K562 (cell line): ENCODE results near the gene NIPAL3. TPM values are rescaled to one million over a fixed set of nuclear protein-coding genes. Genes with fewer than 3 reads are reported as not detected.
A peak's percentile ranks its signal among the peaks of the same experiment; 100 is the strongest.

Experiments used
- EP300 ChIP-seq: IDR thresholded peaks from 2 replicates; pipeline ENCODE4 v1.6.1; 2012; ENCODE audit warnings: low read length, improper control_type of control experiment
- ETS2 ChIP-seq: IDR thresholded peaks from 2 replicates; pipeline ENCODE4 v1.6.1; 2016; ENCODE audit warnings: borderline replicate concordance, missing genetic modification characterization, mild to moderate bottlenecking, moderate library complexity, missing compliant biosample characterization; ENCODE audit not compliant: poor library complexity, severe bottlenecking
- ETV1 ChIP-seq: fragments of 450-650 bp; conservative IDR thresholded peaks from 2 replicates; pipeline ENCODE4 v1.6.1; 2016; ENCODE audit warnings: missing genetic modification characterization, control low read depth, low read depth, missing compliant biosample characterization
- FOXK1 ChIP-seq: sonication (generic); formaldehyde crosslinking; IDR thresholded peaks from 2 replicates; pipeline ENCODE4 v1.8.0; 2022; ENCODE audit warnings: missing genetic modification reagents, mild to moderate bottlenecking, borderline replicate concordance
- GATAD2A ChIP-seq: fragments of 450-650 bp; IDR thresholded peaks from 2 replicates; pipeline ENCODE4 v1.6.1; 2017
- MCM3 ChIP-seq: fragments of 450-650 bp; IDR thresholded peaks from 2 replicates; pipeline ENCODE4 v1.6.1; 2016
- NCOA2 ChIP-seq, 2 experiments: fragments of 450-650 bp; IDR thresholded peaks; 2 replicates each; pipeline ENCODE4 v1.6.1; 2018; ENCODE audit warnings: mild to moderate bottlenecking in 2 of 2, moderate library complexity in 1 of 2; ENCODE audit not compliant: partially characterized antibody in 2 of 2
- NFXL1 ChIP-seq: fragments of 450-650 bp; formaldehyde crosslinking; IDR thresholded peaks from 2 replicates; pipeline ENCODE4 v1.4.0; 2021; ENCODE audit warnings: mild to moderate bottlenecking
- PHB2 ChIP-seq: fragments of 450-650 bp; IDR thresholded peaks from 2 replicates; pipeline ENCODE4 v1.6.1; 2017; ENCODE audit warnings: low read depth
- POLR2A ChIP-seq: fragments of 450-650 bp; conservative IDR thresholded peaks from 2 replicates; pipeline ENCODE4 v1.6.1; 2016
- POLR2G ChIP-seq: fragments of 200-400 bp; formaldehyde crosslinking; IDR thresholded peaks from 2 replicates; pipeline ENCODE4 v1.6.1; 2017; ENCODE audit warnings: low read depth, mild to moderate bottlenecking, antibody characterized with exemption, low read length, moderate library complexity
- SPI1 ChIP-seq: IDR thresholded peaks from 2 replicates; pipeline ENCODE4 v1.6.1; 2011; ENCODE audit warnings: low read depth, low read length, control low read depth, borderline replicate concordance
- YBX1 ChIP-seq: fragments of 450-650 bp; IDR thresholded peaks from 2 replicates; pipeline ENCODE4 v1.7.1; 2016; ENCODE audit warnings: mild to moderate bottlenecking
- ZFP36 ChIP-seq: fragments of 150-350 bp; IDR thresholded peaks from 2 replicates; pipeline ENCODE4 v1.6.1; 2018; ENCODE audit warnings: low read length, low read depth; ENCODE audit not compliant: partially characterized antibody
- ZNF431 ChIP-seq: sonication (generic); formaldehyde crosslinking; IDR thresholded peaks from 2 replicates; pipeline ENCODE4 v1.8.0; 2022; ENCODE audit warnings: mild to moderate bottlenecking, missing genetic modification reagents
- ZSCAN32 ChIP-seq: fragments of 450-650 bp; formaldehyde crosslinking; IDR thresholded peaks from 2 replicates; pipeline ENCODE4 v1.4.0; 2020; ENCODE audit warnings: mild to moderate bottlenecking, moderate library complexity
- polyA plus RNA-seq, 8 experiments: library from polyadenylated mRNA; depleted of rRNA in 4 of 8; stranded (reverse) in 5 of 8; unstranded in 3 of 8; fragments of >200 nt; fragmentation: Nextera tagmentation in 2 of 8; fragmentation: Illumina TruSeq in 1 of 8; extraction: Ambion mirVana in 2 of 8; extraction: Trizol in 1 of 8; gene quantifications; 2 replicates each; pipeline versions ENCODE4 v1.2.1 to v1.2.3, GENCODE V29; 2011 to 2014; ENCODE audit warnings: inconsistent platforms in 1 of 8, missing spikeins in 1 of 8
- total RNA-seq, 7 experiments: library from RNA; depleted of rRNA in 6 of 7; stranded (reverse); fragments of >200 nt in 6 of 7; fragmentation: Illumina TruSeq in 2 of 7; extraction: Trizol in 2 of 7; gene quantifications; 2 replicates each; pipeline versions ENCODE4 v1.2.1 to v1.2.3, GENCODE V29; 2011 to 2021; ENCODE audit warnings: low replicate concordance in 1 of 7
- TF ChIP-seq, protein P1 (sequence below): sonication (generic); formaldehyde crosslinking; IDR thresholded peaks from 2 replicates; pipeline ENCODE4 v1.8.1; 2023; ENCODE audit warnings: missing genetic modification reagents, mild to moderate bottlenecking, borderline replicate concordance
- TF ChIP-seq, protein P2 (sequence below): conservative IDR thresholded peaks from 2 replicates; pipeline ENCODE4 v1.6.1; 2011; ENCODE audit warnings: low read depth, mild to moderate bottlenecking, low read length; ENCODE audit not compliant: control insufficient read depth
- TF ChIP-seq, protein P3 (sequence below): fragments of 450-650 bp; IDR thresholded peaks from 2 replicates; pipeline ENCODE4 v1.6.1; 2017; ENCODE audit warnings: antibody characterized with exemption, mild to moderate bottlenecking

The NIPAL3 gene
- total and polyA plus RNA-seq, 9 of the 15 experiments (the other 6 are each of a cell fraction or from before 2014, with no cell fraction given), result 10.5 to 26.3 (median 16.0) TPM

DNA sequence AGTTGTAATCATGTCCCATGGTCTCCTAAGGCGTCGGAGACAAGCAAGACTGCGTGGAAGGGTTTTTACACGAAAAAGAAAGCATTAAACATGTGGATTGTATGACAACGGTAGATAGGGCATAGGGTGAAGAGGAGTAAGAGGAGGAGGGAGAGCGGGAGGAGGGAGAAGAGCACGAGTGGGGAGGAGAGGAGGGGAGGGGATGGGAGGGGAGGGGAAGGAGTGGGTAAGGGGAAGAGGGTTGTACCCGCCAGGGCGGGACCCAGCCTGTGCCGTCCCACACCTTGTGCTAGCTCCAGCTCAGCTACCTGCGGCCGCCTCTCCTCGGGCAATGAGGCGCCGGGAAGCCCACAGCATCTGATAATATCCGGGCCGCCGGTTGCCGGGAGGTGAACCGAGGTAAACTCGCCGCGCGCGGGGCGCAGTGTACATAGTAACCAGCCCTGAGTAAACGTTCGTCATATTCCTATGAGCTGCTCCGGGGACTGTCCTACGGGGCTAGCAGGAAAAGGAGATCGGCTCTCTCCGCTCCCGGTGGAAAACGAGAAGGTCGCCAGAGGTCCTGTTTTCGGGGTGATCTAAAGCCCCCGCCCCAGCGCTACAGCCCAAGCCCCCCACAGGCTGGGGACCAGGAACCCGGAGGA, 86.6 kb downstream of the NIPAL3 start (continued):
- TF ChIP-seq NCOA2 (IDR thresholded peaks at IDR 0.05; ENCODE audit: partially characterized antibody in 2 of 2) (no peak), ETS2 (tag) (no peak), GATAD2A (peak; percentile 93; the same call in 1 of the 2 replicates), ZFP36 (no peak), POLR2G (peak; percentile 62), ZSCAN32 (CRISPR knock-in tag) (no peak), MCM3 (no peak), SPI1 (no peak), FOXK1 (CRISPR knock-in tag) (no peak), NFXL1 (CRISPR knock-in tag) (no peak), ZNF431 (CRISPR knock-in tag) (no peak), ETV1 (no peak), PHB2 (no peak), YBX1 (no peak), EP300 (peak; percentile 53; the same call in 1 of the 2 replicates), POLR2A (peak; percentile 64; the same call in 1 of the 2 replicates)
- TF ChIP-seq, protein P1, sequence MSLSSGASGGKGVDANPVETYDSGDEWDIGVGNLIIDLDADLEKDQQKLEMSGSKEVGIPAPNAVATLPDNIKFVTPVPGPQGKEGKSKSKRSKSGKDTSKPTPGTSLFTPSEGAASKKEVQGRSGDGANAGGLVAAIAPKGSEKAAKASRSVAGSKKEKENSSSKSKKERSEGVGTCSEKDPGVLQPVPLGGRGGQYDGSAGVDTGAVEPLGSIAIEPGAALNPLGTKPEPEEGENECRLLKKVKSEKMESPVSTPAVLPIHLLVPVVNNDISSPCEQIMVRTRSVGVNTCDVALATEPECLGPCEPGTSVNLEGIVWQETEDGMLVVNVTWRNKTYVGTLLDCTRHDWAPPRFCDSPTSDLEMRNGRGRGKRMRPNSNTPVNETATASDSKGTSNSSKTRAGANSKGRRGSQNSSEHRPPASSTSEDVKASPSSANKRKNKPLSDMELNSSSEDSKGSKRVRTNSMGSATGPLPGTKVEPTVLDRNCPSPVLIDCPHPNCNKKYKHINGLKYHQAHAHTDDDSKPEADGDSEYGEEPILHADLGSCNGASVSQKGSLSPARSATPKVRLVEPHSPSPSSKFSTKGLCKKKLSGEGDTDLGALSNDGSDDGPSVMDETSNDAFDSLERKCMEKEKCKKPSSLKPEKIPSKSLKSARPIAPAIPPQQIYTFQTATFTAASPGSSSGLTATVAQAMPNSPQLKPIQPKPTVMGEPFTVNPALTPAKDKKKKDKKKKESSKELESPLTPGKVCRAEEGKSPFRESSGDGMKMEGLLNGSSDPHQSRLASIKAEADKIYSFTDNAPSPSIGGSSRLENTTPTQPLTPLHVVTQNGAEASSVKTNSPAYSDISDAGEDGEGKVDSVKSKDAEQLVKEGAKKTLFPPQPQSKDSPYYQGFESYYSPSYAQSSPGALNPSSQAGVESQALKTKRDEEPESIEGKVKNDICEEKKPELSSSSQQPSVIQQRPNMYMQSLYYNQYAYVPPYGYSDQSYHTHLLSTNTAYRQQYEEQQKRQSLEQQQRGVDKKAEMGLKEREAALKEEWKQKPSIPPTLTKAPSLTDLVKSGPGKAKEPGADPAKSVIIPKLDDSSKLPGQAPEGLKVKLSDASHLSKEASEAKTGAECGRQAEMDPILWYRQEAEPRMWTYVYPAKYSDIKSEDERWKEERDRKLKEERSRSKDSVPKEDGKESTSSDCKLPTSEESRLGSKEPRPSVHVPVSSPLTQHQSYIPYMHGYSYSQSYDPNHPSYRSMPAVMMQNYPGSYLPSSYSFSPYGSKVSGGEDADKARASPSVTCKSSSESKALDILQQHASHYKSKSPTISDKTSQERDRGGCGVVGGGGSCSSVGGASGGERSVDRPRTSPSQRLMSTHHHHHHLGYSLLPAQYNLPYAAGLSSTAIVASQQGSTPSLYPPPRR (CRISPR knock-in tag), result no peak
- TF ChIP-seq, protein P2, sequence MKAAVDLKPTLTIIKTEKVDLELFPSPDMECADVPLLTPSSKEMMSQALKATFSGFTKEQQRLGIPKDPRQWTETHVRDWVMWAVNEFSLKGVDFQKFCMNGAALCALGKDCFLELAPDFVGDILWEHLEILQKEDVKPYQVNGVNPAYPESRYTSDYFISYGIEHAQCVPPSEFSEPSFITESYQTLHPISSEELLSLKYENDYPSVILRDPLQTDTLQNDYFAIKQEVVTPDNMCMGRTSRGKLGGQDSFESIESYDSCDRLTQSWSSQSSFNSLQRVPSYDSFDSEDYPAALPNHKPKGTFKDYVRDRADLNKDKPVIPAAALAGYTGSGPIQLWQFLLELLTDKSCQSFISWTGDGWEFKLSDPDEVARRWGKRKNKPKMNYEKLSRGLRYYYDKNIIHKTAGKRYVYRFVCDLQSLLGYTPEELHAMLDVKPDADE, result no peak
- TF ChIP-seq, protein P3, sequence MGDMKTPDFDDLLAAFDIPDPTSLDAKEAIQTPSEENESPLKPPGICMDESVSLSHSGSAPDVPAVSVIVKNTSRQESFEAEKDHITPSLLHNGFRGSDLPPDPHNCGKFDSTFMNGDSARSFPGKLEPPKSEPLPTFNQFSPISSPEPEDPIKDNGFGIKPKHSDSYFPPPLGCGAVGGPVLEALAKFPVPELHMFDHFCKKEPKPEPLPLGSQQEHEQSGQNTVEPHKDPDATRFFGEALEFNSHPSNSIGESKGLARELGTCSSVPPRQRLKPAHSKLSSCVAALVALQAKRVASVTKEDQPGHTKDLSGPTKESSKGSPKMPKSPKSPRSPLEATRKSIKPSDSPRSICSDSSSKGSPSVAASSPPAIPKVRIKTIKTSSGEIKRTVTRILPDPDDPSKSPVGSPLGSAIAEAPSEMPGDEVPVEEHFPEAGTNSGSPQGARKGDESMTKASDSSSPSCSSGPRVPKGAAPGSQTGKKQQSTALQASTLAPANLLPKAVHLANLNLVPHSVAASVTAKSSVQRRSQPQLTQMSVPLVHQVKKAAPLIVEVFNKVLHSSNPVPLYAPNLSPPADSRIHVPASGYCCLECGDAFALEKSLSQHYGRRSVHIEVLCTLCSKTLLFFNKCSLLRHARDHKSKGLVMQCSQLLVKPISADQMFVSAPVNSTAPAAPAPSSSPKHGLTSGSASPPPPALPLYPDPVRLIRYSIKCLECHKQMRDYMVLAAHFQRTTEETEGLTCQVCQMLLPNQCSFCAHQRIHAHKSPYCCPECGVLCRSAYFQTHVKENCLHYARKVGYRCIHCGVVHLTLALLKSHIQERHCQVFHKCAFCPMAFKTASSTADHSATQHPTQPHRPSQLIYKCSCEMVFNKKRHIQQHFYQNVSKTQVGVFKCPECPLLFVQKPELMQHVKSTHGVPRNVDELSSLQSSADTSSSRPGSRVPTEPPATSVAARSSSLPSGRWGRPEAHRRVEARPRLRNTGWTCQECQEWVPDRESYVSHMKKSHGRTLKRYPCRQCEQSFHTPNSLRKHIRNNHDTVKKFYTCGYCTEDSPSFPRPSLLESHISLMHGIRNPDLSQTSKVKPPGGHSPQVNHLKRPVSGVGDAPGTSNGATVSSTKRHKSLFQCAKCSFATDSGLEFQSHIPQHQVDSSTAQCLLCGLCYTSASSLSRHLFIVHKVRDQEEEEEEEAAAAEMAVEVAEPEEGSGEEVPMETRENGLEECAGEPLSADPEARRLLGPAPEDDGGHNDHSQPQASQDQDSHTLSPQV, result no peak
